Dermis microvascular lymphatic vessel endothelial cell (primary cell): ENCODE results near the gene RNF26. TPM values are rescaled to one million over a fixed set of nuclear protein-coding genes. Genes with fewer than 3 reads are reported as not detected.

Experiments used
- DNase-seq, 2 donors: peaks; one replicate each; pipeline versions ENCODE4 v3.0.0 to v3.0.0-alpha.2; 2010; ENCODE audit warnings: low read depth in 2 of 2
- total RNA-seq: library from RNA; depleted of rRNA; stranded (reverse); fragments of >200 nt; gene quantifications from 2 replicates; pipeline ENCODE4 v1.2.1, GENCODE V29; 2014

RNF26 gene
- total RNA-seq, 1 donor from 2014 or later, result 2.6 TPM

GRCh38 chr11:119336744-119337469, 2.6 kb downstream of the RNF26 start:
- no peak for DNase-seq

- peak in 1 of 2 donors; percentile 48 for DNase-seq
Observed at GRCh38 chr11:119337581-119338317, 3.4 kb downstream of the RNF26 start.

GRCh38 chr11:119338318-119338890, 4.1 kb downstream of the RNF26 start:
- peak; percentile 41 to 79 for DNase-seq

- DNase-seq, result peak in 1 of 2 donors; percentile 26
Observed at GRCh38 chr11:119338965-119339588, 4.8 kb downstream of the RNF26 start.

- DNase-seq, result peak; percentile 33 to 75
Observed at GRCh38 chr11:119339589-119340334, 5.4 kb downstream of the RNF26 start.

- peak; percentile 71 to 91 for DNase-seq
Observed at GRCh38 chr11:119340335-119341221, 6.3 kb downstream of the RNF26 start, which contains the start of gene C1QTNF5. C1QTNF5 (minus strand) TSS chr11:119340883; CDS start chr11:119340397, 486 bp downstream.

- DNase-seq, result peak in 1 of 2 donors; percentile 25
Observed at GRCh38 chr11:119341222-119342022, 7.1 kb downstream of the RNF26 start.

GRCh38 chr11:119342023-119342300, 7.6 kb downstream of the RNF26 start:
- DNase-seq, result no peak

- DNase-seq, result no peak
Observed at GRCh38 chr11:119342362-119343130, 8.2 kb downstream of the RNF26 start.

GRCh38 chr11:119343726-119344125, 9.4 kb downstream of the RNF26 start:
- DNase-seq, result no peak

- no peak for DNase-seq
Observed at GRCh38 chr11:119344291-119345010, 10.1 kb downstream of the RNF26 start.

GRCh38 chr11:119345685-119346084, 11.4 kb downstream of the RNF26 start:
- no peak for DNase-seq

GRCh38 chr11:119346605-119347004, 12.3 kb downstream of the RNF26 start, which contains the start of gene MFRP:
MFRP (minus strand) TSS chr11:119346705; CDS start chr11:119346513, 192 bp downstream.
- DNase-seq, result no peak

- no peak for DNase-seq
Observed at GRCh38 chr11:119347242-119347641, 12.9 kb downstream of the RNF26 start.

- DNase-seq, result no peak
Observed at GRCh38 chr11:119347940-119348605, 13.7 kb downstream of the RNF26 start.

- no peak for DNase-seq
Observed at GRCh38 chr11:119350302-119350701, 16.0 kb downstream of the RNF26 start.

- DNase-seq, result no peak
Observed at GRCh38 chr11:119351232-119351631, 16.9 kb downstream of the RNF26 start.
